Occipital lobe (tissue), 2 donors: ENCODE data around the gene PSAT1. TPM values are rescaled to one million over a fixed set of nuclear protein-coding genes. Genes with fewer than 3 reads are reported as not detected.
A peak's percentile ranks its signal among the peaks of the same experiment; 100 is the strongest.

Experiments
- DNase-seq: peaks from one replicate; lab custom pipeline; 2025; lab: John Stamatoyannopoulos, UW
- total RNA-seq: library from RNA; depleted of rRNA; stranded (reverse); fragments of >200 nt; gene quantifications from one replicate; pipeline ENCODE4 v1.2.3, GENCODE V29; 2014

Gene PSAT1
- total RNA-seq, 1 donor from 2014 or later: 31.8 TPM

- no peak for DNase-seq
Measured at GRCh38 chr9:78365748-78366697, 69.1 kb downstream of the PSAT1 start.

GRCh38 chr9:78366827-78367226 is 69.9 kb downstream of the PSAT1 start:
- no peak for DNase-seq

- DNase-seq: no peak
Measured at GRCh38 chr9:78368236-78368635, 71.3 kb downstream of the PSAT1 start.

- DNase-seq: peak; percentile 24
Measured at GRCh38 chr9:78369639-78370219, 72.8 kb downstream of the PSAT1 start.

- DNase-seq: no peak
Measured at GRCh38 chr9:78370991-78371390, 74.1 kb downstream of the PSAT1 start.

GRCh38 chr9:78371981-78372380 is 75.1 kb downstream of the PSAT1 start:
- DNase-seq: no peak

Other genes with a start within 250 kb of the PSAT1 start
- 62.1 TPM for gene CEP78, start 61.0 kb upstream of the PSAT1 start, total RNA-seq